Skeletal muscle satellite cell (primary cell): Measurements from ENCODE around the gene SPRY1.

Source experiments
- H3K27me3 ChIP-seq: 2 replicates; pipeline ENCODE4 v1.7.0; 2013; ENCODE audit warnings: low read length; ENCODE audit not compliant: control insufficient read depth, insufficient read depth
- H3K36me3 ChIP-seq: 2 replicates; pipeline ENCODE4 v1.7.0; 2013; ENCODE audit warnings: mild to moderate bottlenecking, control low read depth, low read length; ENCODE audit not compliant: insufficient read depth
- H3K4me1 ChIP-seq: 2 replicates; pipeline ENCODE4 v1.7.0; 2013; ENCODE audit warnings: low read length; ENCODE audit not compliant: control insufficient read depth, insufficient read depth
- H3K4me2 ChIP-seq: 2 replicates; pipeline ENCODE4 v1.7.0; 2013; ENCODE audit warnings: mild to moderate bottlenecking, low read length
- H3K4me3 ChIP-seq: 2 replicates; pipeline ENCODE4 v1.7.0; 2013; ENCODE audit warnings: low read length
- H3K9ac ChIP-seq: 2 replicates; pipeline ENCODE4 v1.7.0; 2013; ENCODE audit warnings: mild to moderate bottlenecking, low read depth, low read length, moderate library complexity
- H3K9me3 ChIP-seq: replicated peaks from 2 replicates; pipeline ENCODE4 v1.7.0; 2013; ENCODE audit warnings: mild to moderate bottlenecking, control low read depth, low read length

The SPRY1 gene

GRCh38 chr4:123415977-123416376 lies 19.4 kb downstream of the SPRY1 start:
- Histone ChIP-seq H3K4me2 (peak overlapping the region; percentile 26), H3K4me1 (peaks cover 38% of the 10 kb centered on the region), H3K36me3 (no peaks in the 10 kb centered on the region), H3K9ac (peak overlapping the region; percentile 39), H3K9me3 (no peaks in the 10 kb centered on the region), H3K27me3 (no peaks in the 10 kb centered on the region), H3K4me3 (no peak overlapping the region)

- H3K27me3 ChIP-seq: no peaks in the 10 kb centered on the region
- H3K4me2 ChIP-seq: peak overlapping the region; percentile 59
- H3K4me3 ChIP-seq: no peak overlapping the region
- peak overlapping the region; percentile 48 for H3K9ac ChIP-seq
- H3K9me3 ChIP-seq: no peaks in the 10 kb centered on the region
- H3K36me3 ChIP-seq: no peaks in the 10 kb centered on the region
- H3K4me1 ChIP-seq: peaks cover 55% of the 10 kb centered on the region
Observed at GRCh38 chr4:123417813-123418212, 21.2 kb downstream of the SPRY1 start.

- Histone ChIP-seq H3K9ac (peak overlapping the region; percentile 48), H3K4me2 (peak overlapping the region; percentile 68), H3K27me3 (no peaks in the 10 kb centered on the region), H3K4me3 (peak overlapping the region; percentile 10), H3K36me3 (no peaks in the 10 kb centered on the region), H3K4me1 (peaks cover 51% of the 10 kb centered on the region), H3K9me3 (no peaks in the 10 kb centered on the region)
Observed at GRCh38 chr4:123418351-123418931, 21.8 kb downstream of the SPRY1 start.

GRCh38 chr4:123419885-123420755 lies 23.5 kb downstream of the SPRY1 start:
- Histone ChIP-seq H3K4me3 (no peak overlapping the region), H3K36me3 (no peaks in the 10 kb centered on the region), H3K9me3 (no peaks in the 10 kb centered on the region), H3K9ac (no peak overlapping the region), H3K27me3 (no peaks in the 10 kb centered on the region), H3K4me2 (no peak overlapping the region), H3K4me1 (peaks cover 51% of the 10 kb centered on the region)

- Histone ChIP-seq H3K4me2 (peak overlapping the region; percentile 77), H3K4me3 (peak overlapping the region; percentile 53), H3K9me3 (no peaks in the 10 kb centered on the region), H3K9ac (peak overlapping the region; percentile 46), H3K27me3 (no peaks in the 10 kb centered on the region), H3K4me1 (peaks cover 40% of the 10 kb centered on the region), H3K36me3 (no peaks in the 10 kb centered on the region)
Observed at GRCh38 chr4:123421227-123421936, 24.8 kb downstream of the SPRY1 start.

- Histone ChIP-seq H3K9ac (peak overlapping the region; percentile 35), H3K4me1 (peaks cover 35% of the 10 kb centered on the region), H3K4me2 (peak overlapping the region; percentile 77), H3K9me3 (no peaks in the 10 kb centered on the region), H3K36me3 (no peaks in the 10 kb centered on the region), H3K4me3 (peak overlapping the region; percentile 53), H3K27me3 (no peaks in the 10 kb centered on the region)
Observed at GRCh38 chr4:123421937-123422781, 25.6 kb downstream of the SPRY1 start.

GRCh38 chr4:123423819-123424218 lies 27.2 kb downstream of the SPRY1 start:
- no peaks in the 10 kb centered on the region for H3K9me3 ChIP-seq
- H3K27me3 ChIP-seq: no peaks in the 10 kb centered on the region
- no peaks in the 10 kb centered on the region for H3K36me3 ChIP-seq
- no peak overlapping the region for H3K9ac ChIP-seq
- H3K4me2 ChIP-seq: no peak overlapping the region
- H3K4me3 ChIP-seq: no peak overlapping the region
- H3K4me1 ChIP-seq: peaks cover 22% of the 10 kb centered on the region

GRCh38 chr4:123427951-123428350 lies 31.4 kb downstream of the SPRY1 start:
- no peak overlapping the region for H3K4me3 ChIP-seq
- H3K4me2 ChIP-seq: no peak overlapping the region
- no peaks in the 10 kb centered on the region for H3K9me3 ChIP-seq
- H3K27me3 ChIP-seq: no peaks in the 10 kb centered on the region
- H3K9ac ChIP-seq: no peak overlapping the region
- no peaks in the 10 kb centered on the region for H3K4me1 ChIP-seq
- no peaks in the 10 kb centered on the region for H3K36me3 ChIP-seq

- no peaks in the 10 kb centered on the region for H3K4me1 ChIP-seq
- H3K9ac ChIP-seq: no peak overlapping the region
- H3K27me3 ChIP-seq: no peaks in the 10 kb centered on the region
- H3K4me3 ChIP-seq: no peak overlapping the region
- H3K4me2 ChIP-seq: no peak overlapping the region
- no peaks in the 10 kb centered on the region for H3K9me3 ChIP-seq
- H3K36me3 ChIP-seq: no peaks in the 10 kb centered on the region
Observed at GRCh38 chr4:123430031-123430430, 33.4 kb downstream of the SPRY1 start.

- no peak overlapping the region for H3K4me3 ChIP-seq
- H3K27me3 ChIP-seq: no peaks in the 10 kb centered on the region
- H3K9ac ChIP-seq: no peak overlapping the region
- H3K4me1 ChIP-seq: no peaks in the 10 kb centered on the region
- H3K36me3 ChIP-seq: no peaks in the 10 kb centered on the region
- H3K4me2 ChIP-seq: no peak overlapping the region
- H3K9me3 ChIP-seq: no peaks in the 10 kb centered on the region
Observed at GRCh38 chr4:123430501-123430900, 33.9 kb downstream of the SPRY1 start.

- H3K4me2 ChIP-seq: no peak overlapping the region
- H3K9ac ChIP-seq: no peak overlapping the region
- no peaks in the 10 kb centered on the region for H3K9me3 ChIP-seq
- H3K27me3 ChIP-seq: no peaks in the 10 kb centered on the region
- no peaks in the 10 kb centered on the region for H3K36me3 ChIP-seq
- no peaks in the 10 kb centered on the region for H3K4me1 ChIP-seq
- no peak overlapping the region for H3K4me3 ChIP-seq
Observed at GRCh38 chr4:123433573-123433972, 37.0 kb downstream of the SPRY1 start.
